ENCODE results near the gene NDN.
A peak's percentile ranks its signal among the peaks of the same experiment; 100 is the strongest.

NDN gene

GRCh38 chr15:23642413-23643044 is 44.6 kb downstream of the NDN start:
- Histone ChIP-seq H3K36me3 (ENCODE audit: insufficient read depth, low read length) (no peaks in the 10 kb centered on the region), H3K27ac (ENCODE audit: low read depth, low read length, poor library complexity, severe bottlenecking) (no peak overlapping the region), H3K9me3 (ENCODE audit: low read length) (no peaks in the 10 kb centered on the region), H3K9me2 (ENCODE audit: low read depth, low read length) (no peaks in the 10 kb centered on the region), H3K9ac (ENCODE audit: low read length) (no peak overlapping the region), H3K27me3 (ENCODE audit: insufficient read depth, low read length) (no peaks in the 10 kb centered on the region), H3K4me2 (ENCODE audit: low read length) (no peak overlapping the region), H2AFZ (ENCODE audit: low read length) (no peak overlapping the region), H3K4me1 (ENCODE audit: insufficient read depth, low read length, severe bottlenecking) (no peaks in the 10 kb centered on the region), H3K79me2 (ENCODE audit: insufficient read depth, low read length) (no peaks in the 10 kb centered on the region), H3F3A (ENCODE audit: insufficient read depth, low read length) (no peaks in the 10 kb centered on the region), H3K4me3 (ENCODE audit: low read depth, low read length, poor library complexity, severe bottlenecking) (no peak overlapping the region), H4K20me1 (ENCODE audit: insufficient read depth, low read length) (no peaks in the 10 kb centered on the region)
- no peak for TF ChIP-seq EZH2 (IDR thresholded peaks at IDR 0.05; ENCODE audit: borderline replicate concordance, low read length)
- TF ChIP-seq CTCF (IDR thresholded peaks at IDR 0.05; ENCODE audit: low read length) = peak; percentile 94
